Measurements from ENCODE around the gene UBE2L3.
"Not testable (repeated sequence)": the region's sequence is repeated elsewhere in the genome, so short reads cannot be mapped to it uniquely, and the experiment has no call there.

The UBE2L3 gene

GRCh38 chr22:21629255-21630149 is 62.0 kb downstream of the UBE2L3 start, which contains the start of gene YDJC:
Gene YDJC, minus strand, starts transcription at chr22:21630022. Its CDS starts 8 bp downstream, at chr22:21630014.
- DNase-seq, result peak; percentile 93

GRCh38 chr22:21631025-21631424 is 63.5 kb downstream of the UBE2L3 start:
- no peak for DNase-seq

- peak; percentile 29 for DNase-seq
Measured at GRCh38 chr22:21632237-21632895, 64.9 kb downstream of the UBE2L3 start, which contains the start of gene CCDC116. Gene CCDC116, plus strand, starts transcription at chr22:21632760. Its CDS starts 422 bp downstream, at chr22:21633182.

- no peak for DNase-seq
Measured at GRCh38 chr22:21632931-21633330, 65.4 kb downstream of the UBE2L3 start.

- DNase-seq, result no peak
Measured at GRCh38 chr22:21633481-21633880, 66.0 kb downstream of the UBE2L3 start.

GRCh38 chr22:21634081-21634480 is 66.6 kb downstream of the UBE2L3 start:
- no peak for DNase-seq

GRCh38 chr22:21634844-21635243 is 67.3 kb downstream of the UBE2L3 start:
- no peak for DNase-seq

GRCh38 chr22:21635771-21636510 is 68.4 kb downstream of the UBE2L3 start:
- no peak for DNase-seq

GRCh38 chr22:21636629-21637218 is 69.2 kb downstream of the UBE2L3 start:
- DNase-seq, result no peak

GRCh38 chr22:21637450-21637849 is 69.9 kb downstream of the UBE2L3 start:
- not testable (repeated sequence) for DNase-seq

GRCh38 chr22:21639359-21639758 is 71.8 kb downstream of the UBE2L3 start:
- no peak for DNase-seq

GRCh38 chr22:21640810-21641209 is 73.3 kb downstream of the UBE2L3 start:
- DNase-seq, result no peak

- no peak for DNase-seq
Measured at GRCh38 chr22:21641417-21641788, 73.9 kb downstream of the UBE2L3 start.

- peak; percentile 97 for DNase-seq
Measured at GRCh38 chr22:21641789-21642583, 74.5 kb downstream of the UBE2L3 start, which contains the start of gene SDF2L1. Gene SDF2L1, plus strand, starts transcription at chr22:21642302. Its CDS starts 35 bp downstream, at chr22:21642337.

GRCh38 chr22:21642584-21643448 is 75.3 kb downstream of the UBE2L3 start:
- DNase-seq, result peak; percentile 35

GRCh38 chr22:21643533-21644357 is 76.2 kb downstream of the UBE2L3 start:
- no peak for DNase-seq

- not testable (repeated sequence) for DNase-seq
Measured at GRCh38 chr22:21645513-21645912, 78.0 kb downstream of the UBE2L3 start.

- peak; percentile 75 for DNase-seq
Measured at GRCh38 chr22:21646608-21647590, 79.4 kb downstream of the UBE2L3 start.

GRCh38 chr22:21650280-21650679 is 82.8 kb downstream of the UBE2L3 start:
- DNase-seq, result no peak
